ENCODE results near the gene KCNH2. TPM values are rescaled to one million over a fixed set of nuclear protein-coding genes. Genes with fewer than 3 reads are reported as not detected.

Gene KCNH2
- total and polyA plus RNA-seq, 11 donors = 58.1 to 185 (median 104) TPM

- 76 to 82% (median 80%) methylated on average over 5 to 6 of the region's 6 CpGs for WGBS, 4 donors
- Histone ChIP-seq H3K36me3 (peaks cover 0 to 7% (median 0%) of the 10 kb centered on the region in 9 donors), H3K9me3 (no peaks in the 10 kb centered on the region), H3K4me1 (peaks cover 0 to 64% (median 11%) of the 10 kb centered on the region in 12 donors), H3K4me3 (no peak overlapping the region), H3K27me3 (peaks cover 0 to 20% (median 0%) of the 10 kb centered on the region in 9 donors), H3K27ac (peak overlapping the region in 6 of 12 donors; percentile 75 to 88 (median 84))
- ATAC-seq = no peak
- intact Hi-C loops (cut with DNase I) = loop anchor here in 1 of 10 donors (5.0 kb wide), 1 partner anchor 37 kb away; no protein-coding TSS in a partner anchor
- TF ChIP-seq POLR2A (IDR thresholded peaks at IDR 0.05) (no peak), CTCF (IDR thresholded peaks at IDR 0.05) (no peak)
- DNase-seq = peak in 2 of 5 donors; percentile 13 to 24
Observed at GRCh38 chr7:150944066-150945042, 33.8 kb downstream of the KCNH2 start.

- intact Hi-C loops (cut with DNase I) = loop anchor here in 1 of 10 donors (5.0 kb wide), 1 partner anchor 36 kb away; no protein-coding TSS in a partner anchor
- no peak overlapping the region for H3K4me3 ChIP-seq
- peaks cover 0 to 20% (median 0%) of the 10 kb centered on the region in 9 donors for H3K27me3 ChIP-seq
- peak in 1 of 5 donors; percentile 8 for DNase-seq
- H3K4me1 ChIP-seq = peaks cover 0 to 63% (median 11%) of the 10 kb centered on the region in 12 donors
- H3K27ac ChIP-seq = peak overlapping the region in 1 of 12 donors; percentile 77
- WGBS, 4 donors = 81 to 98% (median 93%) methylated on average over 6 of the region's 6 CpGs
- TF ChIP-seq POLR2A (IDR thresholded peaks at IDR 0.05) (no peak), CTCF (IDR thresholded peaks at IDR 0.05) (no peak)
- ATAC-seq = no peak
- no peaks in the 10 kb centered on the region for H3K9me3 ChIP-seq
- peaks cover 0 to 7% (median 0%) of the 10 kb centered on the region in 9 donors for H3K36me3 ChIP-seq
Observed at GRCh38 chr7:150943453-150943814, 34.7 kb downstream of the KCNH2 start.

GRCh38 chr7:150942591-150943452 is 35.3 kb downstream of the KCNH2 start:
- 58 to 74% (median 67%) methylated on average over 9 to 13 of the region's 13 CpGs for WGBS, 4 donors
- H3K4me1 ChIP-seq = peaks cover 0 to 57% (median 9%) of the 10 kb centered on the region in 12 donors
- peak overlapping the region in 9 of 12 donors; percentile 5 to 77 (median 55) for H3K27ac ChIP-seq
- TF ChIP-seq CTCF (IDR thresholded peaks at IDR 0.05) = no peak
- no peak for TF ChIP-seq POLR2A (IDR thresholded peaks at IDR 0.05)
- H3K9me3 ChIP-seq = no peaks in the 10 kb centered on the region
- intact Hi-C loops (cut with DNase I) = loop anchor here in 1 of 10 donors (5.0 kb wide), 1 partner anchor 36 kb away; no protein-coding TSS in a partner anchor
- no peak overlapping the region for H3K4me3 ChIP-seq
- DNase-seq (peak in 2 of 5 donors; percentile 9 to 29), ATAC-seq (peak in 2 of 4 donors; percentile 0 to 1)
- peaks cover 0 to 16% (median 0%) of the 10 kb centered on the region in 9 donors for H3K27me3 ChIP-seq
- peaks cover 0 to 7% (median 0%) of the 10 kb centered on the region in 9 donors for H3K36me3 ChIP-seq
